Esophagus squamous epithelium (tissue), 4 donors: ENCODE data around the gene SRSF7.

Source experiments
- CTCF ChIP-seq, 6 experiments: fragments of 450-650 bp in 4 of 6; fragments of 200-600 bp in 2 of 6; sonication (generic) in 2 of 6; IDR thresholded peaks; one replicate each; pipeline ENCODE4 v1.5.1; 2016 to 2019; ENCODE audit warnings: antibody characterized with exemption in 6 of 6, mild to moderate bottlenecking in 4 of 6, moderate library complexity in 4 of 6
- POLR2A ChIP-seq, 4 donors: fragments of 450-650 bp; IDR thresholded peaks; one replicate each; pipeline ENCODE4 v1.6.1; 2017; ENCODE audit warnings: antibody characterized with exemption in 4 of 4, mild to moderate bottlenecking in 4 of 4, moderate library complexity in 3 of 4

- TF ChIP-seq CTCF (IDR thresholded peaks at IDR 0.05): no peak
- TF ChIP-seq POLR2A (IDR thresholded peaks at IDR 0.05): no peak
Observed at GRCh38 chr2:38700881-38701458, 50.2 kb downstream of the SRSF7 start.
